GM18870 (cell line): ENCODE results near the gene INPP5A.
"Not testable (repeated sequence)": the region's sequence is repeated elsewhere in the genome, so short reads cannot be mapped to it uniquely, and the experiment has no call there.

Experiments
- ATAC-seq: cut with Tn5 transposase; IDR thresholded peaks from one replicate; pipeline ENCODE4 v1.9.1; 2021; ENCODE audit warnings: moderate library complexity; ENCODE audit not compliant: unreplicated experiment

Gene INPP5A

GRCh38 chr10:132787495-132788179, 250.1 kb downstream of the INPP5A start:
- ATAC-seq: no peak

GRCh38 chr10:132788180-132788830, 250.7 kb downstream of the INPP5A start:
- ATAC-seq: no peak

GRCh38 chr10:132788831-132789219, 251.2 kb downstream of the INPP5A start:
- ATAC-seq: no peak

- no peak for ATAC-seq
These were observed 252.1 kb downstream of the INPP5A start for GRCh38 chr10:132789659-132790148.

GRCh38 chr10:132790470-132790869, 252.9 kb downstream of the INPP5A start:
- ATAC-seq: no peak

- no peak for ATAC-seq
These were observed 253.6 kb downstream of the INPP5A start for GRCh38 chr10:132790934-132791829.

GRCh38 chr10:132792099-132792498, 254.5 kb downstream of the INPP5A start:
- ATAC-seq: not testable (repeated sequence)

- ATAC-seq: no peak
These were observed 255.2 kb downstream of the INPP5A start for GRCh38 chr10:132792796-132793195.

- no peak for ATAC-seq
These were observed 255.6 kb downstream of the INPP5A start for GRCh38 chr10:132793213-132793612.

GRCh38 chr10:132793871-132794849, 256.6 kb downstream of the INPP5A start:
- ATAC-seq: no peak

- ATAC-seq: no peak
These were observed 259.3 kb downstream of the INPP5A start for GRCh38 chr10:132796846-132797245.

- ATAC-seq: not testable (repeated sequence)
These were observed 260.4 kb downstream of the INPP5A start for GRCh38 chr10:132797986-132798385.

- no peak for ATAC-seq
These were observed 260.8 kb downstream of the INPP5A start for GRCh38 chr10:132798403-132798802.

GRCh38 chr10:132798876-132799275, 261.3 kb downstream of the INPP5A start:
- ATAC-seq: no peak

- ATAC-seq: no peak
These were observed 262.3 kb downstream of the INPP5A start for GRCh38 chr10:132799865-132800264.

GRCh38 chr10:132802048-132802447, 264.5 kb downstream of the INPP5A start:
- ATAC-seq: no peak

GRCh38 chr10:132802694-132803320, 265.2 kb downstream of the INPP5A start:
- ATAC-seq: no peak

GRCh38 chr10:132803416-132804210, 266.0 kb downstream of the INPP5A start:
- ATAC-seq: no peak

GRCh38 chr10:132804287-132804686, 266.7 kb downstream of the INPP5A start:
- no peak for ATAC-seq
